Aorta (tissue), 5 donors: Measurements from ENCODE around the gene EYA4. TPM values are rescaled to one million over a fixed set of nuclear protein-coding genes. Genes with fewer than 3 reads are reported as not detected.

Experiments used
- ATAC-seq: fragments of 200-7000 bp; cut with Tn5 transposase; one replicate; pipeline ENCODE4 v1.9.1; 2022; ENCODE audit warnings: moderate library complexity; ENCODE audit not compliant: low FRiP score
- DNase-seq, 2 donors: peaks; one replicate each; pipeline ENCODE4 v3.0.0-alpha.2; 2020
- H3K27ac ChIP-seq, 2 donors: one replicate each; pipeline ENCODE4 v1.5.1; 2013; ENCODE audit warnings: low read length in 2 of 2, mild to moderate bottlenecking in 2 of 2, moderate library complexity in 2 of 2, control low read depth in 1 of 2, inconsistent platforms in 1 of 2, low read depth in 1 of 2
- H3K27me3 ChIP-seq, 2 donors: one replicate each; pipeline ENCODE4 v1.6.1; 2013; ENCODE audit warnings: control low read depth in 1 of 2, low read length in 1 of 2, mild to moderate bottlenecking in 1 of 2, moderate library complexity in 1 of 2; ENCODE audit not compliant: insufficient read depth in 2 of 2, control insufficient read depth in 1 of 2
- H3K36me3 ChIP-seq, 2 donors: one replicate each; pipeline ENCODE4 v1.6.1; 2013; ENCODE audit warnings: control low read depth in 1 of 2, low read length in 1 of 2, mild to moderate bottlenecking in 1 of 2; ENCODE audit not compliant: insufficient read depth in 2 of 2, control insufficient read depth in 1 of 2
- H3K4me1 ChIP-seq, 2 donors: one replicate each; pipeline ENCODE4 v1.6.1; 2013; ENCODE audit warnings: low read length in 2 of 2, control low read depth in 1 of 2, mild to moderate bottlenecking in 1 of 2, moderate library complexity in 1 of 2; ENCODE audit not compliant: insufficient read depth in 2 of 2, control insufficient read depth in 1 of 2
- H3K4me3 ChIP-seq, 2 donors: one replicate each; pipeline ENCODE4 v1.5.1; 2013; ENCODE audit warnings: low read length in 2 of 2, control low read depth in 1 of 2, mild to moderate bottlenecking in 1 of 2
- H3K9me3 ChIP-seq: one replicate; pipeline ENCODE4 v1.6.1; 2013; ENCODE audit warnings: mild to moderate bottlenecking, low read length; ENCODE audit not compliant: control insufficient read depth
- WGBS, 2 donors: extraction: QIAGEN DNeasy Blood & Tissue Kit; methylation state at CpG; one replicate each; pipeline ENCODE4 v1.1.7; 2013; 5-methylcytosine and 5-hydroxymethylcytosine counted together
- intact Hi-C, 2 donors: fragments of 100-400 bp; cut with DNase I; formaldehyde crosslinking; loops; one replicate each; pipeline versions ENCODE4 v1.14.2 to v1.15.0; 2022
- polyA plus RNA-seq, 2 donors: library from polyadenylated mRNA; stranded (reverse); fragments of 200-250 nt; gene quantifications; one replicate each; pipeline ENCODE4 v1.2.3, GENCODE V29; 2013
- total RNA-seq, 2 donors: library from RNA; stranded (reverse); fragmentation: NEBNext Ultra II Directional; extraction: Animal tissue kit (Norgen Biotek cat#: 25700); gene quantifications; one replicate each; pipeline ENCODE4 v1.2.1, GENCODE V29; 2021
- donor health status: healthy with polysubstance abuse.
- donor health status: Bipolar disorder and iron deficiency.
- donor health status: DM: no; HTN: no; CAD: no.
- donor health status: DM: no; HTN: no; CAD: no.
- donor health status: DM: yes; HTN: yes; CAD: no.

Gene EYA4
- total and polyA plus RNA-seq, 4 donors = 1.7 to 4.4 TPM; not detected in 2

DNA sequence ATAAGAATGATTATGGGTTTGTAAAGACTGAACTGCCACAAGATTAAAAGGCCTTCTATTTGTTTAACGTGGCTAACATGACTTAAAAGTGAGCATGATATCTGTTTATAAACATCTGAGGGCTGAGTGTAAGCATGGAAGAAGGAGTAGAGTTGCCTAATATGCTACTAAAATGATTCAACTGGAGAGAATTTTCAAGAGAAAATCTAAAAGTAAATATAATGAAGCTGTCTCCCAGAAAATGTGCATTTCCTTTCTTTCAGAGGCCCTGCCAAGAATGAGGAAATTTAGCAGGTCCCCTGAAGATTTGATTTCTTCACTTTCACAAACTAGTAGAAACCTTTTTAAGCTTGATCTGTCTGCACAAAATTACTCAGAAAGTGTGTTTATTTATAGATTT lies 4.2 kb upstream of the EYA4 start:
- DNase-seq = no peak
- H3K36me3 ChIP-seq = no peaks in the 10 kb centered on the region
- no peak for ATAC-seq
- no peak overlapping the region for H3K27ac ChIP-seq
- WGBS, 2 donors = 68 to 86% methylated on average over 1 of the region's 1 CpG
- H3K9me3 ChIP-seq = peaks cover 7% of the 10 kb centered on the region
- no peaks in the 10 kb centered on the region for H3K4me1 ChIP-seq
- H3K4me3 ChIP-seq = no peak overlapping the region
- H3K27me3 ChIP-seq = no peaks in the 10 kb centered on the region
- intact Hi-C loops = loop anchor here in 1 of 2 donors (2.0 kb wide), 1 partner anchor 30 kb away; no protein-coding TSS in a partner anchor

DNA sequence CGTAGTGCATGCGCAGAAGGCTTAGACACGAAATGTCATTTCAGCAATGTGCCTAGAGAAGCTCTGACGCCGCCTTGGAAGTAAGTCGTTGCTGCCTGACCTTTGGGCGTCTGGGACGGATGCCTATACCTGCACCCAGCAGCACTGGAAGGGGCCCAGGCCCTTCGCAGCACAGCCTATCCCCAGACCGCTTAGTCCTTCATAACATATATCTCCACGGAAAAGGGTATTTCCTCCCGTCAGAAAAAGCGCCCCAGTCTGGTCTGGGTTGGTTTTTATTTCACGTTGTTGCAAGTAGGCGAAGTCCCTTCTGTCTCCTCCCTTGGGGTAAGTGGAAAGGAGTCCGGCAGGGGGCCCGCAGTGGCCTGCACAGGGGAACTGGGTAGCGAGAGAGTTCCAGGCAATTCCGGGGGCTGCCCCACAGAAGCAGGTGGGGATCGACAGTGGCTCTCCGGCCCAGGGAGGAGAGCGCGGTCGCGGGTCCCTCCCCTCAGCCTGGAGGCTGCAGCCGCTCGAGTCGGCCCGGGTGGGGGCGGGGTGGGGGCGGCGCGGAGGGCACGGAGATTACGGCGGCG lies 559 bp upstream of the EYA4 start:
- H3K4me1 ChIP-seq = no peaks in the 10 kb centered on the region
- ATAC-seq (no peak), DNase-seq (peak in 1 of 2 donors; percentile 70)
- intact Hi-C loops = no loop called here
- peak overlapping the region; percentile 1 to 54 for H3K4me3 ChIP-seq
- H3K27ac ChIP-seq = no peak overlapping the region
- no peaks in the 10 kb centered on the region for H3K36me3 ChIP-seq
- H3K27me3 ChIP-seq = no peaks in the 10 kb centered on the region
- WGBS, 2 donors = 14 to 19% methylated on average over 33 to 37 of the region's 37 CpGs
- peaks cover 2% of the 10 kb centered on the region for H3K9me3 ChIP-seq

DNA sequence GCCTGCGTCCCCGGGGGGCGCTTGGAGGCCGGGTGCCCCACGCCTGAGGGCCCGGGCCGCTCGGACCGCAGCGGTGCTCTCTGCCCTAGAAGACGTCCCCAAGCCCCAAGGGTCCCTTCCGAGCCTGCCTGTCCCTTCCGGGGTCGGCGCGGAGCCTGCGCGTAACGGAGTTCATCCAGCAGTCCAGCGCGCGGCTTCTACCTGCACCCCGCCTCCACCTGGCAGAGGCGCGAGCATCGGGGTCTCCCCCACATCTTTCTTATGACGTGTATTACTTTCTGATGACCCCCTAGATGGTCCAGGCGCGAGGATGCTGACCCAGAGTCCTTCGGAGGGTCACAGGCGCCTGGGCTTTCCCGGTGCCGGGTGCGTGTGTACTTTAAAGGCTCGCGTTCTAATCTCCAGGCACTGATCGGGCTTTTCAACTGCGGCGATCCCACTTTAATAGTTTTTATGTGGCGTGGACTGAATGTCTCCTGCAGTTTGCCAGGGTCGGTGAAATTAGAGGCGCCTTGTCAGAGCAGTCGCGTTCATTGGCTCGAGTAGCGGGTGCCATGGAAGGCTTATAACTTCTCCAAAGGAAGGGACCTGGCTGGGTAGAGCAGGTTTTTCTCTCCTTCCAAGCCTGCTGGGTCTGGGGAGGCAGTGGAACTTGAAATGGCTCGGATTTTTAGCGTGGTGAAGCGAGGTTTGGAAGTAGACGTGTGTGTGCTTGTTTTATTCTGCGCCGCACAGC lies 912 bp downstream of the EYA4 start:
- H3K27me3 ChIP-seq = no peaks in the 10 kb centered on the region
- no peaks in the 10 kb centered on the region for H3K36me3 ChIP-seq
- no peak for DNase-seq
- no peaks in the 10 kb centered on the region for H3K4me1 ChIP-seq
- intact Hi-C loops = no loop called here
- peak; percentile 63 for ATAC-seq
- WGBS, 2 donors = 2 to 3% methylated on average over 49 to 52 of the region's 52 CpGs
- H3K27ac ChIP-seq = no peak overlapping the region
- peak overlapping the region; percentile 2 to 54 for H3K4me3 ChIP-seq
- peaks cover 2% of the 10 kb centered on the region for H3K9me3 ChIP-seq

DNA sequence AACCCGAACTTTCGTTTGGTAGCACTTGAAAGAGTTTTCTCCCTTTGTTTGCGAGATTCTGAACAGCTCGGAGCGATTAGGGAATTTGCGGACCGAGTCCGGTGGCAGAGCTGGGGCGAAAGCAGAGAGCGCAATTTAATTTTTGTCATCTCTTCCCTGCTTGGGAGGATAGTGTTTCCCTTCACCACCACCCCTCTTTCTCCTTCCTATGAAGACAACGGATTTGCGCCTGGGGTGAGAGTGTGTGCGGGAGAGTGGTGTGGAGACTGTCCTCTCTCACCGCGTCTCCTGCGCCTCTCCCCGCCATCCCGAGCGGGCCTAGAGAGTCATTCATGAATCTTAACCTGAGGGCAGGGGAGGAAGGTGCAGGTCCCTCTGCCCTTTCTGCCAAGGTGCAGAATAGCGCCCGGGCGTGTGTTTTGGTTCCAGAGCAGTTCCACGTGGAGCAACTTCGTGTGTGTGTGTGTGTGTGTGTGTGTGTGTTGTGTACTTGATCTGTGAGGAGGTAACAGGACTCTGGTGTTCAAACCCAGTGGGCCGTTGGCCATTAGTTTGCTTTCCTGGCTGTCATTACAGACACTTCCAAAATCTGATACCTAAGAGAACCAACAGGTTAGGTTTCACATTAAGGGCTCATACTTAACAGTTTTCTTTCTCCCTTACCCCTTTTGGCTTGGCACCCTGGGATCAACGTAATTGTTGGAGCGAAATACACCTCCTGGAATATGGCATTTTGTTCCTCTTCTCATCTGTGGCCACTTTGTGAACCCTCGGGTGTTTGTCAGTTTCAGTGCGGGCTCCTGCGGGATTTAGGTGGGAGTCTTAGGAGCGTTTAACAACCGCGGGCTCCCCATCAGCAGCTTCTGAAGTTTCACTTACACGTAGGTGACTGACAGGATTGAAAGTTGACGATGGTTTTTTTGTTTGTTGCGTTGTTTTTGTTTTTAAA lies 1.8 kb downstream of the EYA4 start:
- no peak for DNase-seq
- H3K4me3 ChIP-seq = peak overlapping the region; percentile 2 to 27
- no peak overlapping the region for H3K27ac ChIP-seq
- no peaks in the 10 kb centered on the region for H3K36me3 ChIP-seq
- ATAC-seq = peak; percentile 56
- intact Hi-C loops = no loop called here
- no peaks in the 10 kb centered on the region for H3K4me1 ChIP-seq
- H3K27me3 ChIP-seq = no peaks in the 10 kb centered on the region
- peaks cover 2% of the 10 kb centered on the region for H3K9me3 ChIP-seq
- WGBS, 2 donors = 11 to 13% methylated on average over 36 of the region's 36 CpGs

DNA sequence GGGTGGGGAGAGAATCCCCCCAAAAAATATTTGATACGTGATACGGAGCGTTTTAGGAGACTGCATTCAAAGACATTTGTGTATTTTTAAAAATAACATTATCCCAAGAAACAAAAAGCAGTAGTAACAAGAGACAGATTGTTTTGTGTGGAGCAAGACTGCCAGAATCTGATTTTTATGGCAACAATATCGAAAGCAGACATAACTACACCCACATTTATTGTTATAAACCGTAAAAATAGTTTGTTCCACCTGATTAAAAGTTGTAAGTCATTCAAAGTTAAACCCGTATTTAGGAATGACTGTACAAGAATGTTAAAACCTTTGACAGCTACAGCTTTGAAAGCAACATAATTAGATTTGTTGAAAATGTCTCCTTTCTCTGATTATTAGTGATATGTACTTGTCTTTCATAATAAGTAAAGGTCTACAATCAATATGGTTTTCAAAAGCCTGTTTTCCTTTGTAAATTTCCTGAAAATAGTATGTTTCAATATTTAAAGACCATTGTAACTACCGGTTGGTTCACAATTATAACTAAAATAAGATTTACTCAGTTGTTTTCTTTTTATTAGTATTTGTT lies 2.7 kb downstream of the EYA4 start:
- Histone ChIP-seq H3K4me3 (no peak overlapping the region), H3K4me1 (no peaks in the 10 kb centered on the region), H3K9me3 (peaks cover 2% of the 10 kb centered on the region), H3K27ac (no peak overlapping the region), H3K36me3 (no peaks in the 10 kb centered on the region), H3K27me3 (no peaks in the 10 kb centered on the region)
- WGBS, 2 donors = 27 to 29% methylated on average over 7 of the region's 7 CpGs
- intact Hi-C loops = no loop called here
- no peak for DNase-seq
- no peak for ATAC-seq

DNA sequence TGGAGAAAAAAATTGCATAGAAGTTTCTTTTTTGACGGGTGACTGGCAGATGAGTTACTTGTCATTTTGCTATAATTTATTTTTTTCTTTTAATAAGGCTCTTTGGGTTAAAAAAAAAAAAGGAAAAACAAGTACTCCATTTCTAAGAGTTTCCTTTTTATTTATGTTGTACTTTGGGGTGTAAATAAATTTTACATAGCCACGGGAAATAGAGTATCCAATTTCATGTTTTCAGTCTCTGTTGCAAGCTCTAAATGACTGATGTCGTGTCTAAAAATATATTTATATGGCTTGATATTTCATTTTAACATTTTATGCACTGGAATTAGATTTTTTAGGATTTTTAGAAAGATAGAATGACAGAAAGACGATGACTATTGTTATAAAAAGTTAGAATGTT lies 3.4 kb downstream of the EYA4 start:
- peaks cover 2% of the 10 kb centered on the region for H3K9me3 ChIP-seq
- DNase-seq (no peak), ATAC-seq (no peak)
- no peaks in the 10 kb centered on the region for H3K36me3 ChIP-seq
- H3K4me1 ChIP-seq = no peaks in the 10 kb centered on the region
- intact Hi-C loops = no loop called here
- H3K27ac ChIP-seq = no peak overlapping the region
- no peaks in the 10 kb centered on the region for H3K27me3 ChIP-seq
- no peak overlapping the region for H3K4me3 ChIP-seq
- 53 to 55% methylated on average over 4 of the region's 4 CpGs for WGBS, 2 donors

DNA sequence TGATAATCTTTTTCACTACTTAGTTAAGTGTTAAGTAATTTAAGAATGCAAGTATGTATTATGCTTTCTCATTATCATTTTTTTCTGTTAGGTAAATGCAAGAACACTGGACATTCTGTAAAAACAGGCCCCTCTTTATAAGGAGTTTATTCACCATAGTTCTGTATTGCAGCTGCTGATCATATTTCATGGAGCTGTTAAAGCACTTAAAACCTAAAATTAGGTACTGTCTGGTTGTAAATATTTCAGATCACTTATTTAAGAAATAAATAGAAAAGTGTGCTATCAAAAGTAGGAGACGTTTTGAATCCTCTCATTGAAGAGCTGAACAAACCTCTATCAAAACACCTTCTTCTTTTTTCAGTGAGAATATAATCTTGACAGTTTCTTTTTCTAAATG lies 3.9 kb downstream of the EYA4 start:
- H3K4me1 ChIP-seq = no peaks in the 10 kb centered on the region
- H3K27me3 ChIP-seq = no peaks in the 10 kb centered on the region
- ATAC-seq (no peak), DNase-seq (no peak)
- no peak overlapping the region for H3K27ac ChIP-seq
- no peak overlapping the region for H3K4me3 ChIP-seq
- WGBS, 2 donors = 37 to 43% methylated on average over 1 of the region's 1 CpG
- no peaks in the 10 kb centered on the region for H3K36me3 ChIP-seq
- intact Hi-C loops = no loop called here
- H3K9me3 ChIP-seq = peaks cover 2% of the 10 kb centered on the region

DNA sequence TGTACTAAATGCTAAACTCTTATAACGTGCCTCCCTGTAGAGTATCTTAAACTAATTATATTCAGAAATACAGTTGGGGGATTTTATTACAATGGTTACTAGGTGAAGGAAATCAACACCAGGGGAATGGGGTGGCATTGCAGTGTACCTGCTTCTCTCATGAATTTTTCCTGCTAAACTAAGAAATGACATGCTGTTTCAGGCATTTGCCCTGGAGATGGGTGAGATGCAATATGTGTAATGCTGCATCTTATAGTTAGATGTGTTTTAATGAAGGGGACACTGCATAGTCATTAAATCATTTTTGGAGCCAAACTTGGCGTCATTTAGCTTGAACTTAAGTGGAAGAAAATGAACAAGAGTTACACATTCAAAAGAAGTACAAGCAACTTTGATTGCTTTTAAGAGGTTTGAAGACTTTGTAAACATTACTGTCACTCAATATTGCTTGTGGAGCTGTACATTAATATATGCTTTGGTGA lies 4.3 kb downstream of the EYA4 start:
- intact Hi-C loops = no loop called here

More for the DNA sequence above, 4.3 kb downstream of the EYA4 start:
- DNase-seq = no peak
- no peak for ATAC-seq
- WGBS, 2 donors = 62 to 71% methylated on average over 2 of the region's 2 CpGs
- Histone ChIP-seq H3K27me3 (no peaks in the 10 kb centered on the region), H3K36me3 (no peaks in the 10 kb centered on the region), H3K4me1 (no peaks in the 10 kb centered on the region), H3K27ac (no peak overlapping the region), H3K4me3 (no peak overlapping the region), H3K9me3 (peaks cover under 1% of the 10 kb centered on the region)
